ENCODE data around the gene DIS3L2. TPM values are rescaled to one million over a fixed set of nuclear protein-coding genes. Genes with fewer than 3 reads are reported as not detected.

The DIS3L2 gene
- total and polyA plus RNA-seq, 2 of the 8 experiments (the other 6 are each of a cell fraction or from before 2014, with no cell fraction given): 11.5 to 21.6 TPM

DNA sequence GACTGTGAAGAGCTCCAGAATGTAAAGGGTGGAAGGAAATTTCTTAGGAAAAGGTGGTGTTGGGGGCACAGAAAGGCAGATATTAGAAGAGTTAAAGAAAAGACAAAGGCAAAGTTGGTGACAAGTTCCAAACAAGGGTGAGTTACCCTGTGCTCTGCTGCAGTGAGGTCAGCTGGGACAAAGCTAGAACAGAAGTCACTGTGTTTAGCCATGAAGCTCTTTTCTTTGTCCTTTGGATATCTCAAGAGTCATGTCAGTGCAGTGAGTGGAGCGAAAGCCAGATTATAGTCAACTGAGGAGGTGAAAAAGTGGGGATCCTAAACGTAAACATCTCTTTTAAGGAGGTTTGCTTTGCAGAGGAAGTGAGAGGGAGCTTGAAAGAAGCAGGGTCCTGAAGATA lies 229.3 kb downstream of the DIS3L2 start:
- no peak overlapping the region for H3K4me3 ChIP-seq (ENCODE audit: extremely low read depth in 1 of 4, insufficient read depth in 2 of 4, low read depth in 3 of 4, low read length in 4 of 4)
- no peak for FAIRE-seq
- ChIA-PET POLR2A (ENCODE audit: partially characterized antibody) (no interaction called here), CTCF (ENCODE audit: partially characterized antibody) (interaction anchor here (0.9 to 1.3 kb wide), 3 partner anchors 39 to 260 kb away, joined by 3 to 7 read pairs (median 3); no protein-coding TSS in a partner anchor)
- no peak overlapping the region for H2BK120ac ChIP-seq (replicated peaks; ENCODE audit: low read depth, low read length)
- no peak overlapping the region for H2BK20ac ChIP-seq (ENCODE audit: low read length)
- H3K4ac ChIP-seq (replicated peaks; ENCODE audit: insufficient read length, low read depth, low read length): no peak overlapping the region
- H3K14ac ChIP-seq (ENCODE audit: insufficient read length): no peak overlapping the region
- no peak overlapping the region for H2AFZ ChIP-seq (ENCODE audit: low read length)
- H3K4me2 ChIP-seq (ENCODE audit: insufficient read depth in 1 of 2, low read depth in 2 of 2, low read length in 2 of 2): no peak overlapping the region
- H3K56ac ChIP-seq (replicated peaks; ENCODE audit: insufficient read length, low read depth, low read length): no peak overlapping the region
- peaks cover 0 to 4% (median 1%) of the 10 kb centered on the region in 4 experiments; a peak in 4 of 7 replicates for H3K4me1 ChIP-seq (replicated peaks in 1 of 4; ENCODE audit: control insufficient read depth in 3 of 4, insufficient read depth in 4 of 4, low read length in 3 of 4)
- no peak overlapping the region for H2BK12ac ChIP-seq (ENCODE audit: low read depth, low read length)
- H3K9ac ChIP-seq (replicated peaks in 1 of 4; ENCODE audit: extremely low read depth in 1 of 4, low read depth in 3 of 4, low read length in 3 of 4): no peak overlapping the region
- H2BK15ac ChIP-seq (ENCODE audit: low read length): no peak overlapping the region
- H2BK5ac ChIP-seq (ENCODE audit: low read depth, low read length): no peak overlapping the region
- no peak overlapping the region for H3K18ac ChIP-seq (ENCODE audit: extremely low read depth, low read length)
- H4K8ac ChIP-seq (ENCODE audit: extremely low read depth, insufficient read depth, low read length): no peak overlapping the region
- H3K23me2 ChIP-seq (ENCODE audit: low read depth, low read length): no peaks in the 10 kb centered on the region
- no peaks in the 10 kb centered on the region for H3K36me3 ChIP-seq (ENCODE audit: control insufficient read depth in 2 of 4, insufficient read depth in 4 of 4, low read length in 3 of 4)
- no peaks in the 10 kb centered on the region; the same call in 1 of the 2 replicates for H3K79me1 ChIP-seq (ENCODE audit: low read depth, low read length)
- H4K20me1 ChIP-seq (replicated peaks in 1 of 2; ENCODE audit: control insufficient read depth in 1 of 2, insufficient read depth in 2 of 2, low read length in 2 of 2): no peaks in the 10 kb centered on the region
- no peak overlapping the region for H4K5ac ChIP-seq (ENCODE audit: insufficient read length, low read depth, low read length)
- H3K23ac ChIP-seq (ENCODE audit: insufficient read length): no peak overlapping the region
- DNase-seq (ENCODE audit: low read depth in 1 of 2, low spot score in 2 of 2): no peak
- H2AK5ac ChIP-seq (ENCODE audit: low read depth, low read length): no peak overlapping the region
- no peak overlapping the region for H3K27ac ChIP-seq (ENCODE audit: low read depth, low read length)
- no peaks in the 10 kb centered on the region for H3K9me3 ChIP-seq (ENCODE audit: insufficient read depth in 2 of 2, low read depth in 1 of 2, low read length in 1 of 2)
- H3K27me3 ChIP-seq (replicated peaks in 1 of 4; ENCODE audit: control insufficient read depth in 3 of 4, extremely low read depth in 1 of 4, insufficient read depth in 3 of 4, low read length in 3 of 4): peaks cover 0 to 1% (median 0%) of the 10 kb centered on the region in 4 experiments; a peak in 1 of 7 replicates
- H4K91ac ChIP-seq (replicated peaks; ENCODE audit: insufficient read length, low read length): no peak overlapping the region
- WGBS, 2 experiments (ENCODE audit: extremely low coverage in 1 of 2, insufficient coverage in 1 of 2, insufficient read length in 1 of 2, insufficient replicate concordance in 2 of 2, low coverage in 1 of 2, low lambda C conversion rate in 2 of 2, missing lambda C conversion rate in 1 of 2): 78% methylated on average over 2 of the region's 2 CpGs; no CpG with 5 or more reads in 1 of the 2 experiments
- no peaks in the 10 kb centered on the region for H3K79me2 ChIP-seq (ENCODE audit: control insufficient read depth in 1 of 2, insufficient read depth in 2 of 2, low read length in 2 of 2)
- no peak for TF ChIP-seq NRF1 (IDR thresholded peaks at IDR 0.05; ENCODE audit: low read depth, low read length)
- TF ChIP-seq USF2 (IDR thresholded peaks at IDR 0.05; ENCODE audit: low read length): no peak
- TF ChIP-seq SRF (IDR thresholded peaks at IDR 0.05; ENCODE audit: low read depth, low read length): no peak
- TF ChIP-seq ASH2L (IDR thresholded peaks at IDR 0.05; ENCODE audit: low read length): no peak
- TF ChIP-seq CBX8 (IDR thresholded peaks at IDR 0.05; ENCODE audit: borderline replicate concordance, low read depth, low read length): no peak
- TF ChIP-seq CREB1 (IDR thresholded peaks at IDR 0.05): no peak
- TF ChIP-seq KDM4A (IDR thresholded peaks at IDR 0.05; ENCODE audit: low read depth, low read length, severe bottlenecking): no peak
- no peak for TF ChIP-seq KDM5A (IDR thresholded peaks at IDR 0.05; ENCODE audit: low read length)
- TF ChIP-seq RAD21 (IDR thresholded peaks at IDR 0.05 in 1 of 2, conservative IDR thresholded peaks at IDR 0.05 in 1 of 2; ENCODE audit: low read depth in 2 of 2, low read length in 2 of 2): no peak
- no peak for TF ChIP-seq SIRT6 (IDR thresholded peaks at IDR 0.05; ENCODE audit: low read length)
- TF ChIP-seq POU5F1 (IDR thresholded peaks at IDR 0.05; ENCODE audit: low read depth, low read length): no peak
- TF ChIP-seq SIX5 (IDR thresholded peaks at IDR 0.05; ENCODE audit: low read depth, low read length): no peak
- TF ChIP-seq HDAC2 (IDR thresholded peaks at IDR 0.05; ENCODE audit: borderline replicate concordance in 1 of 2, low read depth in 2 of 2, low read length in 2 of 2): no peak
- no peak for TF ChIP-seq SP4 (IDR thresholded peaks at IDR 0.05; ENCODE audit: low read length)

All from H1 (cell line).